ENCODE results near the gene OR10A7. TPM values are rescaled to one million over a fixed set of nuclear protein-coding genes. Genes with fewer than 3 reads are reported as not detected.

The OR10A7 gene
- total RNA-seq, 2 experiments from 2014 or later = not detected

DNA sequence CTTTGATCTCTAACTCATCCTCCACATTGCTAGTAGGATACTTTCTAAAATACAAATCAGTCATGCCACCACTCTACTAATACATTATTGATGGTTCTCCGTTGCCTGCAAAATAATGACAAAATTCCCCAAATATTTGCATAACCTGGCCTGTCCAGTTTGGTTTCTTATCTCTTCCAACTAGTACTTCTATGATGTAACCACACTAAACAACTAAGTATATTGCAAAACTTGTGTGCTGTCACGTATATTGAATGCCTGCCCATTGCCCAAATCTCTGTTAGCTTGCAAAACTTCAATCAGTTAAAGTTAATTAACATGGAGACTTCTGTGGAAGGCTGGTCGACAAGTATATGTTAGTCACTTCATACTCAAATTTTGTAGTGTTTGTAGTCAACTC is 30.1 kb downstream of the OR10A7 start:
- no peak overlapping the region for H3K4me3 ChIP-seq (ENCODE audit: low read depth, low read length, poor library complexity, severe bottlenecking)
- H3K27ac ChIP-seq (ENCODE audit: low read depth, low read length, poor library complexity, severe bottlenecking) = no peak overlapping the region
- ChIA-PET CTCF (ENCODE audit: unreplicated experiment) (no interaction called here), POLR2A (interaction anchor here (1.1 kb wide), 1 partner anchor 13 kb away, joined by 3 read pairs; no protein-coding TSS in a partner anchor)
- no peaks in the 10 kb centered on the region for H3K9me3 ChIP-seq (ENCODE audit: low read length)
- no peak for TF ChIP-seq EZH2phosphoT487 (IDR thresholded peaks at IDR 0.05; ENCODE audit: borderline replicate concordance, low read depth, low read length)
- TF ChIP-seq, protein P1, sequence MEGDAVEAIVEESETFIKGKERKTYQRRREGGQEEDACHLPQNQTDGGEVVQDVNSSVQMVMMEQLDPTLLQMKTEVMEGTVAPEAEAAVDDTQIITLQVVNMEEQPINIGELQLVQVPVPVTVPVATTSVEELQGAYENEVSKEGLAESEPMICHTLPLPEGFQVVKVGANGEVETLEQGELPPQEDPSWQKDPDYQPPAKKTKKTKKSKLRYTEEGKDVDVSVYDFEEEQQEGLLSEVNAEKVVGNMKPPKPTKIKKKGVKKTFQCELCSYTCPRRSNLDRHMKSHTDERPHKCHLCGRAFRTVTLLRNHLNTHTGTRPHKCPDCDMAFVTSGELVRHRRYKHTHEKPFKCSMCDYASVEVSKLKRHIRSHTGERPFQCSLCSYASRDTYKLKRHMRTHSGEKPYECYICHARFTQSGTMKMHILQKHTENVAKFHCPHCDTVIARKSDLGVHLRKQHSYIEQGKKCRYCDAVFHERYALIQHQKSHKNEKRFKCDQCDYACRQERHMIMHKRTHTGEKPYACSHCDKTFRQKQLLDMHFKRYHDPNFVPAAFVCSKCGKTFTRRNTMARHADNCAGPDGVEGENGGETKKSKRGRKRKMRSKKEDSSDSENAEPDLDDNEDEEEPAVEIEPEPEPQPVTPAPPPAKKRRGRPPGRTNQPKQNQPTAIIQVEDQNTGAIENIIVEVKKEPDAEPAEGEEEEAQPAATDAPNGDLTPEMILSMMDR (conservative IDR thresholded peaks at IDR 0.05; ENCODE audit: low read length) = no peak
- BruUV-seq (replicated peaks) = no TSS peak
- no peaks in the 10 kb centered on the region for H3K4me1 ChIP-seq (ENCODE audit: insufficient read depth, low read length, poor library complexity, severe bottlenecking)
- no peaks in the 10 kb centered on the region for H4K20me1 ChIP-seq (ENCODE audit: insufficient read depth, low read length)
- no peaks in the 10 kb centered on the region for H3K79me2 ChIP-seq (ENCODE audit: insufficient read depth, low read depth, low read length)
- no peak for DNase-seq (ENCODE audit: low spot score)
- no peak overlapping the region for H3K4me2 ChIP-seq (ENCODE audit: low read length)
- no peaks in the 10 kb centered on the region for H3K36me3 ChIP-seq (ENCODE audit: insufficient read depth, low read length)
- no peak overlapping the region for H2AFZ ChIP-seq (ENCODE audit: low read length)
- H3K9me2 ChIP-seq (ENCODE audit: insufficient read depth, low read length) = no peaks in the 10 kb centered on the region
- intact Hi-C loops (cut with micrococcal nuclease; ENCODE audit: unreplicated experiment) = no loop called here

DNA sequence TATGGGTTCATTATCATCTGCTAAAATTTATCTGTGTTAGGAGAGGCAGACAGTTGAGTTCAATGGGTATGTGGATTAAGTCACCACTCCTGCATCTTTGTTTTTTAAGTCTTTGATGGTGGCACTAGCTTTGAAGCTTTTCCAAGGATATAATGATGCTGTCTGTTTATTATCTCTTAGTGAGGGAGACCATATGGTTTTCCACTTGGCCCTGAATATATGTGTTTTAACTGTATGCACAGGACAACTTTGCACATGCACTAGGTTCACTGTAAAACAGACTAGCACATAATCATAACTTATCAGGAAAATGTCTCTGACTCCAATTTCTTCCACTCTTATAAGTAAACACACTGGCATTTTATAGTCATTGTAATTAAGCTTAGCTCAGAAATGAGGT is 32.5 kb downstream of the OR10A7 start:
- H3K4me3 ChIP-seq (ENCODE audit: low read depth, low read length, poor library complexity, severe bottlenecking) = no peak overlapping the region
- H4K20me1 ChIP-seq (ENCODE audit: insufficient read depth, low read length) = no peaks in the 10 kb centered on the region
- no peak overlapping the region for H3K27ac ChIP-seq (ENCODE audit: low read depth, low read length, poor library complexity, severe bottlenecking)
- no peaks in the 10 kb centered on the region for H3K9me3 ChIP-seq (ENCODE audit: low read length)
- CTCF ChIA-PET (ENCODE audit: unreplicated experiment) = no interaction called here
- no TSS peak for BruUV-seq (replicated peaks)
- DNase-seq (ENCODE audit: low spot score) = no peak
- H3K4me2 ChIP-seq (ENCODE audit: low read length) = no peak overlapping the region
- POLR2A ChIA-PET = interaction anchor here (0.7 to 1.1 kb wide), 2 partner anchors 12 to 27 kb away, joined by 3 read pairs; no protein-coding TSS in a partner anchor
- TF ChIP-seq, protein P1 (conservative IDR thresholded peaks at IDR 0.05; ENCODE audit: low read length) = no peak
- no peak for TF ChIP-seq EZH2phosphoT487 (IDR thresholded peaks at IDR 0.05; ENCODE audit: borderline replicate concordance, low read depth, low read length)
- H3K79me2 ChIP-seq (ENCODE audit: insufficient read depth, low read depth, low read length) = no peaks in the 10 kb centered on the region
- no peaks in the 10 kb centered on the region for H3K9me2 ChIP-seq (ENCODE audit: insufficient read depth, low read length)
- H3K4me1 ChIP-seq (ENCODE audit: insufficient read depth, low read length, poor library complexity, severe bottlenecking) = no peaks in the 10 kb centered on the region
- no peak overlapping the region for H2AFZ ChIP-seq (ENCODE audit: low read length)
- intact Hi-C loops (cut with micrococcal nuclease; ENCODE audit: unreplicated experiment) = no loop called here
- H3K36me3 ChIP-seq (ENCODE audit: insufficient read depth, low read length) = no peaks in the 10 kb centered on the region

DNA sequence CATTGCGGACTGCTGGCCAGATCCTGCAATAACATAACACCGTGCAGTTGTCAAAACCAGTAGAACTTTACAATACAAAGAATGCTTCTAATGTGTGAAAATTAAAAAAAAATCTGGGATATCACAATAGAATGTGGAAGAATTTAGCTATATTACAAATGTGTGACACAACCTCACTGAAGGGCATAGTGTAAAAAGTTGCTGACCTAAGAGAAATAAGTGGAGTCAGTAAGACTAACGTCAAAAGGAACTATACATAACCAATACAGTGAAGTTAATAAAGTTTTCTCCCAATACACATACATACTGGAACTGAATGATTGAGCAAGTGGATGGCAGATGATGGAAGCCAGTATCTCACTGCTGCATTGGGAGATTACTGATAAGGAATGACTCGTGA is 36.0 kb downstream of the OR10A7 start:
- Histone ChIP-seq H3K27ac (ENCODE audit: low read depth, low read length, poor library complexity, severe bottlenecking) (no peak overlapping the region), H3K9me3 (ENCODE audit: low read length) (no peaks in the 10 kb centered on the region), H4K20me1 (ENCODE audit: insufficient read depth, low read length) (no peaks in the 10 kb centered on the region), H3K4me2 (ENCODE audit: low read length) (no peak overlapping the region), H3K4me1 (ENCODE audit: insufficient read depth, low read length, poor library complexity, severe bottlenecking) (no peaks in the 10 kb centered on the region), H3K9me2 (ENCODE audit: insufficient read depth, low read length) (no peaks in the 10 kb centered on the region), H3K4me3 (ENCODE audit: low read depth, low read length, poor library complexity, severe bottlenecking) (no peak overlapping the region), H2AFZ (ENCODE audit: low read length) (no peak overlapping the region), H3K36me3 (ENCODE audit: insufficient read depth, low read length) (no peaks in the 10 kb centered on the region), H3K79me2 (ENCODE audit: insufficient read depth, low read depth, low read length) (no peaks in the 10 kb centered on the region)
- DNase-seq (ENCODE audit: low spot score) = no peak
- CTCF ChIA-PET (ENCODE audit: unreplicated experiment) = no interaction called here
- TF ChIP-seq EZH2phosphoT487 (IDR thresholded peaks at IDR 0.05; ENCODE audit: borderline replicate concordance, low read depth, low read length) = no peak
- TF ChIP-seq, protein P1 (conservative IDR thresholded peaks at IDR 0.05; ENCODE audit: low read length) = no peak
- intact Hi-C loops (cut with micrococcal nuclease; ENCODE audit: unreplicated experiment) = no loop called here
- POLR2A ChIA-PET = no interaction called here
- BruUV-seq (replicated peaks) = no TSS peak
